ENCODE measurements around the gene SRRD. TPM values are rescaled to one million over a fixed set of nuclear protein-coding genes. Genes with fewer than 3 reads are reported as not detected.

The SRRD gene
- total RNA-seq, 4 donors from 2014 or later: 4.2 to 17.3 (median 10.1) TPM

DNA sequence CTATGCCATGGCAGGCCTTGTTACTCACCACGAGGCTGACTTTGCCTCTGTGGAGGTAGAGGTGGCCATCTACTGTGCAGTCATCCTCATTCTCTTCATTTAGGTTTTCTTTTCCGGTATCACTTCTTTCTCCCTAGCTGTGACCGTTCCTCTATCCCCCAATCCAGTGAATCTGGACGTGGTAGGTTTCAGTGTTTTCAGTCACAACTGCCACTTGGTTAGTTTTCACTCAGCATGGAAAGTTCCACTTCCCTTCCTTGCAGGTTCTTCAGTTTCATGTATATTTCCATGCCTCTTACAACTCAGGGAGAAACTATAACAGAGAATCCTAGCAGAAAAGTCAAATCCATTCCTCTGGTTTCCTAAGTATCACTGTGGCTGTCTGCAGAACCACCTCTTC, 2.0 kb upstream of the SRRD start:
- DNase-seq: no peak
- H3K27ac ChIP-seq: peak overlapping the region in 1 of 4 donors; percentile 27
- TF ChIP-seq CTCF (IDR thresholded peaks at IDR 0.05) (no peak), POLR2A (IDR thresholded peaks at IDR 0.05) (no peak)
- H3K4me3 ChIP-seq: no peak overlapping the region
- peaks cover 0 to 56% (median 21%) of the 10 kb centered on the region in 4 donors for H3K4me1 ChIP-seq
- no peaks in the 10 kb centered on the region for H3K9me3 ChIP-seq
- no peaks in the 10 kb centered on the region for H3K27me3 ChIP-seq
- H3K36me3 ChIP-seq: peaks cover 0 to 14% (median 0%) of the 10 kb centered on the region in 3 donors

DNA sequence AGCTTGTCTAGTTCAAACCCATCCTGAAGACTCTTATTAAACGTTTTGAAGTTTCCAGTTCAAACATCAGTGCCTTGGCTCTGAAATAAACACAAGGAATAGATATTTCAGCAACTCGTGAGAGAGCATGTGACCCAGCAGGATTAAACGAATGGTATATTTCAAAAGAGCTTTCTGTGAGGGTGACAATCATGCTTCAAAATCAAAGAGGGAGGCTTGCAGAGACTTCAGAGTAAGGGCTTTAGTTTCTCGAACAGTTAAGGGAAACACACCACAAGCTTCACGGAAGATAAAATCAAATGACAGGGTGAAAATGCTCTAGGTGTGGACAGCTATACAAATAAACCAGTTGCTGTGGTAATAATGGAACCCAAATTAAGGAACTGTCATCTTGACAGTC, 1.5 kb upstream of the SRRD start:
- TF ChIP-seq POLR2A (IDR thresholded peaks at IDR 0.05) (no peak), CTCF (IDR thresholded peaks at IDR 0.05) (no peak)
- Histone ChIP-seq H3K36me3 (peaks cover 0 to 10% (median 0%) of the 10 kb centered on the region in 3 donors), H3K27ac (peak overlapping the region in 1 of 4 donors; percentile 27), H3K27me3 (no peaks in the 10 kb centered on the region), H3K9me3 (no peaks in the 10 kb centered on the region), H3K4me1 (peaks cover 0 to 56% (median 21%) of the 10 kb centered on the region in 4 donors), H3K4me3 (no peak overlapping the region)
- DNase-seq: no peak

DNA sequence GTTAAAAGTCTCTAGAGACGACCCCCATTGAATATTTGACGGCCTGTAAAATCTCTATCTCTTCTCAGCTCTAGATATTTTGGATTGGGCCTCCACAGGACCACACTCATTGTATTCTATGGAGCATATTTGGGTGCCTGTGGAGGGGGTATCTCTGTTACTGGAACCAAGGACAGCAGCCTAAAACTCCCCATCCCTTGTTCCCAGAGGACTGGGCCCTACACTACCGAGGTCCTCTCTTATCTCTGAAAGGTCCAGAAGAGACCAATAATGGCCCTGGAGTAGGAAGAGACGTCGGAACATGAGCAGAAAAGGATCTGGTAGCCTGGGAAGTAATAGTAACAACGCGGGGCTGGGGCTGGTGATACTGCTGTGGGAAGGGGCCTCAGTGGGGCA, 636 bp upstream of the SRRD start:
- no peak for DNase-seq
- no peak for TF ChIP-seq CTCF (IDR thresholded peaks at IDR 0.05)
- no peak for TF ChIP-seq POLR2A (IDR thresholded peaks at IDR 0.05)
- peaks cover 0 to 56% (median 21%) of the 10 kb centered on the region in 4 donors for H3K4me1 ChIP-seq

DNA sequence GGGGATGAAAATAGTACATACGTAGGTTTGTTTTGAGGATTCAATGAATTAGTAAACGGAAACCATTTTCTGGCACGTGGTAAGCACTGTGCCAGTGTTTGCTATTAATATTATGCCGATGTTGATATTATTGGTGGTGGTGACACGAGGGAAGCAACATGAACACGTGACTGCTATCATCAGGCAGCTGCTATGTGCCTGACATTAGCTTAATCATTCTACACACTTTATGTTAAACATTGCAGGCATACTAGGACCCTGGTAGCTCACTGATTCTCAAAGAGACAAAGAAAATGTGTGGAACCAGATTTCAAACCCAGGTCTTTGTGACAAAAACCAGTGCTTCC, 656 bp downstream of the SRRD start:
- TF ChIP-seq POLR2A (IDR thresholded peaks at IDR 0.05): no peak
- TF ChIP-seq CTCF (IDR thresholded peaks at IDR 0.05): no peak
- peaks cover 0 to 22% (median 0%) of the 10 kb centered on the region in 3 donors for H3K36me3 ChIP-seq
- no peaks in the 10 kb centered on the region for H3K27me3 ChIP-seq
- DNase-seq: no peak
- no peaks in the 10 kb centered on the region for H3K9me3 ChIP-seq
- H3K4me3 ChIP-seq: peak overlapping the region; percentile 82 to 96 (median 94)
- peak overlapping the region; percentile 93 to 98 (median 95) for H3K27ac ChIP-seq
- peaks cover 0 to 49% (median 19%) of the 10 kb centered on the region in 4 donors for H3K4me1 ChIP-seq

More for the DNA sequence above, 636 bp upstream of the SRRD start:
- Histone ChIP-seq H3K36me3 (peaks cover 0 to 13% (median 0%) of the 10 kb centered on the region in 3 donors), H3K4me3 (peak overlapping the region; percentile 82 to 96 (median 94)), H3K27me3 (no peaks in the 10 kb centered on the region), H3K27ac (peak overlapping the region; percentile 93 to 98 (median 95)), H3K9me3 (no peaks in the 10 kb centered on the region)

DNA sequence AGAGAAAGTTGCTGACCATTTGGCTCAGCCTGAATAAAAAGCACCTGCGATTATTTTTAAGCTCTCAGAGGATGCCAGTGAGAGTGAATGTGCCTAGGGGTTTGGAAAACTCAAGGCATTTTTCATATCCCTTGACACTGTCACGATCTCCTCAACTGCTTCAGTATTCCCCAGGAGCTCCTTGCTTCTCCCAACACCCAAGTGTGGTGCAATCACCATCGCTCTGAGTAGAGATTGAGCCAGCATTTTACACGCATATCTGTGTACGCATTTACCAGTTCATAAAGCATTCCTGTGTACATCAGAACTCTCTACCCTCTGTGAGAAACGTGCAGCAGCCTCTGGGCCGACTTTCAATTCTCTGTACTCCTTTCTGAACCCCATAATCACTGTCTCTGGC, 1.3 kb downstream of the SRRD start:
- Histone ChIP-seq H3K36me3 (peaks cover 0 to 28% (median 0%) of the 10 kb centered on the region in 3 donors), H3K27ac (no peak overlapping the region), H3K4me1 (peaks cover 0 to 44% (median 19%) of the 10 kb centered on the region in 4 donors), H3K9me3 (no peaks in the 10 kb centered on the region), H3K27me3 (no peaks in the 10 kb centered on the region), H3K4me3 (no peak overlapping the region)
- TF ChIP-seq CTCF (IDR thresholded peaks at IDR 0.05) (no peak), POLR2A (IDR thresholded peaks at IDR 0.05) (no peak)
- no peak for DNase-seq

Measured in Peyer's patch (tissue), 4 donors.